Measurements from ENCODE around the gene GRIK5.
"Not testable (repeated sequence)": the region's sequence is repeated elsewhere in the genome, so short reads cannot be mapped to it uniquely, and the experiment has no call there.

GRIK5 gene

GRCh38 chr19:42051166-42052115 lies 18.6 kb downstream of the GRIK5 start:
- DNase-seq (ENCODE audit: low read depth in 2 of 2), result no peak

- no peak for DNase-seq (ENCODE audit: low read depth in 2 of 2)
Measured at GRCh38 chr19:42048992-42049391, 21.0 kb downstream of the GRIK5 start.

- DNase-seq (ENCODE audit: low read depth in 2 of 2), result no peak
Measured at GRCh38 chr19:42045575-42045974, 24.4 kb downstream of the GRIK5 start.

- no peak for DNase-seq (ENCODE audit: low read depth in 2 of 2)
Measured at GRCh38 chr19:42042455-42043170, 27.4 kb downstream of the GRIK5 start.

- not testable (repeated sequence) for DNase-seq (ENCODE audit: low read depth in 2 of 2)
Measured at GRCh38 chr19:42040491-42040890, 29.5 kb downstream of the GRIK5 start.

- DNase-seq (ENCODE audit: low read depth in 2 of 2), result no peak
Measured at GRCh38 chr19:42040031-42040430, 30.0 kb downstream of the GRIK5 start.

- DNase-seq (ENCODE audit: low read depth in 2 of 2), result no peak
Measured at GRCh38 chr19:42038666-42039065, 31.3 kb downstream of the GRIK5 start.

- DNase-seq (ENCODE audit: low read depth in 2 of 2), result no peak
Measured at GRCh38 chr19:42037649-42038048, 32.4 kb downstream of the GRIK5 start.

- DNase-seq (ENCODE audit: low read depth in 2 of 2), result peak; percentile 29 to 51
Measured at GRCh38 chr19:42034640-42035391, 35.2 kb downstream of the GRIK5 start.

- DNase-seq (ENCODE audit: low read depth in 2 of 2), result no peak
Measured at GRCh38 chr19:42033413-42033812, 36.6 kb downstream of the GRIK5 start.

- DNase-seq (ENCODE audit: low read depth in 2 of 2), result no peak
Measured at GRCh38 chr19:42032431-42032830, 37.6 kb downstream of the GRIK5 start.

GRCh38 chr19:42030645-42031440 lies 39.2 kb downstream of the GRIK5 start:
- DNase-seq (ENCODE audit: low read depth in 2 of 2), result no peak

GRCh38 chr19:42028304-42029216 lies 41.4 kb downstream of the GRIK5 start:
- DNase-seq (ENCODE audit: low read depth in 2 of 2), result no peak

- no peak for DNase-seq (ENCODE audit: low read depth in 2 of 2)
Measured at GRCh38 chr19:42024622-42025111, 45.3 kb downstream of the GRIK5 start.

GRCh38 chr19:42023943-42024260 lies 46.1 kb downstream of the GRIK5 start:
- no peak for DNase-seq (ENCODE audit: low read depth in 2 of 2)

GRCh38 chr19:42023121-42023942 lies 46.7 kb downstream of the GRIK5 start:
- DNase-seq (ENCODE audit: low read depth in 2 of 2), result no peak

GRCh38 chr19:42022616-42023015 lies 47.4 kb downstream of the GRIK5 start:
- no peak for DNase-seq (ENCODE audit: low read depth in 2 of 2)

- DNase-seq (ENCODE audit: low read depth in 2 of 2), result no peak
Measured at GRCh38 chr19:42021185-42021584, 48.8 kb downstream of the GRIK5 start.

- DNase-seq (ENCODE audit: low read depth in 2 of 2), result no peak
Measured at GRCh38 chr19:42018503-42019193, 51.4 kb downstream of the GRIK5 start.

Data from activated CD8-positive, alpha-beta memory T cell treated with anti-CD3 and anti-CD28 coated beads for 4 hours (primary cell).